SK-N-SH treated with all-trans-retinoic acid at 6 μM for 48 hours (cell line): Measurements from ENCODE around the gene TRPM5.

ENCODE experiments used
- ATAC-seq: fragments of 200-7000 bp; cut with Tn5 transposase; 3 replicates; pipeline ENCODE4 v1.9.1; 2020; ENCODE audit warnings: mild to moderate bottlenecking, moderate library complexity
- ARNTL ChIP-seq: fragments of 450-650 bp; formaldehyde crosslinking; IDR thresholded peaks from 2 replicates; pipeline ENCODE4 v1.5.0; 2020; ENCODE audit warnings: low read depth, mild to moderate bottlenecking, moderate library complexity, borderline replicate concordance
- BACH2 ChIP-seq: fragments of 250-450 bp; sonication (Bioruptor Pico); IDR thresholded peaks from 2 replicates; pipeline ENCODE4 v1.9.0; 2021; ENCODE audit warnings: mild to moderate bottlenecking, borderline replicate concordance
- CSDC2 ChIP-seq: fragments of 250-450 bp; sonication (Bioruptor Pico); IDR thresholded peaks from 2 replicates; pipeline ENCODE4 v1.5.0; 2020; ENCODE audit warnings: mild to moderate bottlenecking, moderate library complexity
- ESRRG ChIP-seq: fragments of 250-450 bp; sonication (Bioruptor Pico); IDR thresholded peaks from 2 replicates; pipeline ENCODE4 v1.6.1; 2021; ENCODE audit warnings: mild to moderate bottlenecking
- GLIS3 ChIP-seq: fragments of 250-450 bp; sonication (Bioruptor Pico); IDR thresholded peaks from 2 replicates; pipeline ENCODE4 v1.5.0; 2020; ENCODE audit warnings: mild to moderate bottlenecking, moderate library complexity
- ISL1 ChIP-seq: fragments of 250-450 bp; sonication (Bioruptor Pico); IDR thresholded peaks from 2 replicates; pipeline ENCODE4 v2.1.2; 2022; ENCODE audit warnings: mild to moderate bottlenecking, moderate library complexity
- OSR1 ChIP-seq: fragments of 250-450 bp; sonication (Bioruptor Pico); IDR thresholded peaks from 2 replicates; pipeline ENCODE4 v1.8.0; 2022; ENCODE audit warnings: moderate library complexity, mild to moderate bottlenecking, inconsistent platforms
- POU6F1 ChIP-seq: fragments of 250-450 bp; sonication (Bioruptor Pico); IDR thresholded peaks from 2 replicates; pipeline ENCODE4 v1.8.0; 2021; ENCODE audit warnings: low read depth, mild to moderate bottlenecking, moderate library complexity, borderline replicate concordance
- PPARA ChIP-seq: fragments of 250-450 bp; sonication (Bioruptor Pico); IDR thresholded peaks from 2 replicates; pipeline ENCODE4 v1.5.0; 2020; ENCODE audit warnings: mild to moderate bottlenecking, borderline replicate concordance
- RARB ChIP-seq: fragments of 250-450 bp; sonication (Bioruptor Pico); IDR thresholded peaks from 2 replicates; pipeline ENCODE4 v1.8.0; 2021; ENCODE audit warnings: mild to moderate bottlenecking, moderate library complexity
- TCF4 ChIP-seq: fragments of 250-450 bp; sonication (Bioruptor Pico); IDR thresholded peaks from 2 replicates; pipeline ENCODE4 v1.8.0; 2021; ENCODE audit warnings: mild to moderate bottlenecking, moderate library complexity, borderline replicate concordance
- TOX ChIP-seq: fragments of 250-450 bp; sonication (Bioruptor Pico); IDR thresholded peaks from 2 replicates; pipeline ENCODE4 v1.8.0; 2021; ENCODE audit warnings: mild to moderate bottlenecking, moderate library complexity, borderline replicate concordance
- ZC3H10 ChIP-seq: fragments of 250-450 bp; sonication (Bioruptor Pico); IDR thresholded peaks from 2 replicates; pipeline ENCODE4 v1.5.1; 2021; ENCODE audit warnings: mild to moderate bottlenecking, moderate library complexity
- ZFP3 ChIP-seq: fragments of 250-450 bp; sonication (Bioruptor Pico); IDR thresholded peaks from 2 replicates; pipeline ENCODE4 v1.5.0; 2020; ENCODE audit warnings: mild to moderate bottlenecking, moderate library complexity
- ZFP30 ChIP-seq: fragments of 450-650 bp; formaldehyde crosslinking; IDR thresholded peaks from 2 replicates; pipeline ENCODE4 v1.5.0; 2022; ENCODE audit warnings: mild to moderate bottlenecking, moderate library complexity
- ZNF565 ChIP-seq: fragments of 450-650 bp; formaldehyde crosslinking; conservative IDR thresholded peaks from 2 replicates; pipeline ENCODE4 v1.5.0; 2020; ENCODE audit warnings: low read depth, mild to moderate bottlenecking, moderate library complexity
- ZNF70 ChIP-seq: fragments of 450-650 bp; formaldehyde crosslinking; IDR thresholded peaks from 2 replicates; pipeline ENCODE4 v1.5.0; 2020; ENCODE audit warnings: mild to moderate bottlenecking, moderate library complexity
- ZNF8 ChIP-seq: fragments of 450-650 bp; formaldehyde crosslinking; IDR thresholded peaks from 2 replicates; pipeline ENCODE4 v1.5.0; 2020; ENCODE audit warnings: mild to moderate bottlenecking, moderate library complexity
- TF ChIP-seq, protein P1 (sequence below): fragments of 250-450 bp; sonication (Bioruptor Pico); IDR thresholded peaks from 2 replicates; pipeline ENCODE4 v1.8.0; 2020; ENCODE audit warnings: mild to moderate bottlenecking, moderate library complexity, borderline replicate concordance
- TF ChIP-seq, protein P2 (sequence below): fragments of 250-450 bp; sonication (Bioruptor Pico); IDR thresholded peaks from 2 replicates; pipeline ENCODE4 v1.5.1; 2020; ENCODE audit warnings: low read depth, mild to moderate bottlenecking, moderate library complexity
- TF ChIP-seq, protein P3 (sequence below): fragments of 250-450 bp; sonication (Bioruptor Pico); IDR thresholded peaks from 2 replicates; pipeline ENCODE4 v1.5.0; 2020; ENCODE audit warnings: mild to moderate bottlenecking, moderate library complexity
- TF ChIP-seq, protein P4 (sequence below): fragments of 250-450 bp; sonication (Bioruptor Pico); IDR thresholded peaks from 2 replicates; pipeline ENCODE4 v1.5.1; 2021; ENCODE audit warnings: mild to moderate bottlenecking, moderate library complexity

TRPM5 gene

GRCh38 chr11:2396471-2396870 lies 47.8 kb downstream of the TRPM5 start:
- no peak for ATAC-seq
- no peak for TF ChIP-seq ZNF70 (CRISPR knock-in tag)
- TF ChIP-seq, protein P1, sequence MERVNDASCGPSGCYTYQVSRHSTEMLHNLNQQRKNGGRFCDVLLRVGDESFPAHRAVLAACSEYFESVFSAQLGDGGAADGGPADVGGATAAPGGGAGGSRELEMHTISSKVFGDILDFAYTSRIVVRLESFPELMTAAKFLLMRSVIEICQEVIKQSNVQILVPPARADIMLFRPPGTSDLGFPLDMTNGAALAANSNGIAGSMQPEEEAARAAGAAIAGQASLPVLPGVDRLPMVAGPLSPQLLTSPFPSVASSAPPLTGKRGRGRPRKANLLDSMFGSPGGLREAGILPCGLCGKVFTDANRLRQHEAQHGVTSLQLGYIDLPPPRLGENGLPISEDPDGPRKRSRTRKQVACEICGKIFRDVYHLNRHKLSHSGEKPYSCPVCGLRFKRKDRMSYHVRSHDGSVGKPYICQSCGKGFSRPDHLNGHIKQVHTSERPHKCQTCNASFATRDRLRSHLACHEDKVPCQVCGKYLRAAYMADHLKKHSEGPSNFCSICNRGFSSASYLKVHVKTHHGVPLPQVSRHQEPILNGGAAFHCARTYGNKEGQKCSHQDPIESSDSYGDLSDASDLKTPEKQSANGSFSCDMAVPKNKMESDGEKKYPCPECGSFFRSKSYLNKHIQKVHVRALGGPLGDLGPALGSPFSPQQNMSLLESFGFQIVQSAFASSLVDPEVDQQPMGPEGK = no peak
- TF ChIP-seq, protein P2, sequence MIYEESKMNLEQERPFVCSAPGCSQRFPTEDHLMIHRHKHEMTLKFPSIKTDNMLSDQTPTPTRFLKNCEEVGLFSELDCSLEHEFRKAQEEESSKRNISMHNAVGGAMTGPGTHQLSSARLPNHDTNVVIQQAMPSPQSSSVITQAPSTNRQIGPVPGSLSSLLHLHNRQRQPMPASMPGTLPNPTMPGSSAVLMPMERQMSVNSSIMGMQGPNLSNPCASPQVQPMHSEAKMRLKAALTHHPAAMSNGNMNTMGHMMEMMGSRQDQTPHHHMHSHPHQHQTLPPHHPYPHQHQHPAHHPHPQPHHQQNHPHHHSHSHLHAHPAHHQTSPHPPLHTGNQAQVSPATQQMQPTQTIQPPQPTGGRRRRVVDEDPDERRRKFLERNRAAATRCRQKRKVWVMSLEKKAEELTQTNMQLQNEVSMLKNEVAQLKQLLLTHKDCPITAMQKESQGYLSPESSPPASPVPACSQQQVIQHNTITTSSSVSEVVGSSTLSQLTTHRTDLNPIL (CRISPR knock-in tag) = no peak
- no peak for TF ChIP-seq ZFP3 (CRISPR knock-in tag)
- no peak for TF ChIP-seq ZC3H10 (CRISPR knock-in tag)
- no peak for TF ChIP-seq GLIS3 (CRISPR knock-in tag)
- TF ChIP-seq TCF4 (CRISPR knock-in tag) = no peak
- no peak for TF ChIP-seq ESRRG
- TF ChIP-seq BACH2 (CRISPR knock-in tag) = no peak
- TF ChIP-seq ZNF8 (CRISPR knock-in tag) = no peak
- TF ChIP-seq ISL1 (CRISPR knock-in tag) = no peak
- TF ChIP-seq ARNTL (CRISPR knock-in tag) = no peak
- TF ChIP-seq, protein P3, sequence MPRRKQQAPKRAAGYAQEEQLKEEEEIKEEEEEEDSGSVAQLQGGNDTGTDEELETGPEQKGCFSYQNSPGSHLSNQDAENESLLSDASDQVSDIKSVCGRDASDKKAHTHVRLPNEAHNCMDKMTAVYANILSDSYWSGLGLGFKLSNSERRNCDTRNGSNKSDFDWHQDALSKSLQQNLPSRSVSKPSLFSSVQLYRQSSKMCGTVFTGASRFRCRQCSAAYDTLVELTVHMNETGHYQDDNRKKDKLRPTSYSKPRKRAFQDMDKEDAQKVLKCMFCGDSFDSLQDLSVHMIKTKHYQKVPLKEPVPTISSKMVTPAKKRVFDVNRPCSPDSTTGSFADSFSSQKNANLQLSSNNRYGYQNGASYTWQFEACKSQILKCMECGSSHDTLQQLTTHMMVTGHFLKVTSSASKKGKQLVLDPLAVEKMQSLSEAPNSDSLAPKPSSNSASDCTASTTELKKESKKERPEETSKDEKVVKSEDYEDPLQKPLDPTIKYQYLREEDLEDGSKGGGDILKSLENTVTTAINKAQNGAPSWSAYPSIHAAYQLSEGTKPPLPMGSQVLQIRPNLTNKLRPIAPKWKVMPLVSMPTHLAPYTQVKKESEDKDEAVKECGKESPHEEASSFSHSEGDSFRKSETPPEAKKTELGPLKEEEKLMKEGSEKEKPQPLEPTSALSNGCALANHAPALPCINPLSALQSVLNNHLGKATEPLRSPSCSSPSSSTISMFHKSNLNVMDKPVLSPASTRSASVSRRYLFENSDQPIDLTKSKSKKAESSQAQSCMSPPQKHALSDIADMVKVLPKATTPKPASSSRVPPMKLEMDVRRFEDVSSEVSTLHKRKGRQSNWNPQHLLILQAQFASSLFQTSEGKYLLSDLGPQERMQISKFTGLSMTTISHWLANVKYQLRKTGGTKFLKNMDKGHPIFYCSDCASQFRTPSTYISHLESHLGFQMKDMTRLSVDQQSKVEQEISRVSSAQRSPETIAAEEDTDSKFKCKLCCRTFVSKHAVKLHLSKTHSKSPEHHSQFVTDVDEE (CRISPR knock-in tag) = no peak
- TF ChIP-seq PPARA (CRISPR knock-in tag) = no peak
- no peak for TF ChIP-seq CSDC2 (CRISPR knock-in tag)
- TF ChIP-seq, protein P4, sequence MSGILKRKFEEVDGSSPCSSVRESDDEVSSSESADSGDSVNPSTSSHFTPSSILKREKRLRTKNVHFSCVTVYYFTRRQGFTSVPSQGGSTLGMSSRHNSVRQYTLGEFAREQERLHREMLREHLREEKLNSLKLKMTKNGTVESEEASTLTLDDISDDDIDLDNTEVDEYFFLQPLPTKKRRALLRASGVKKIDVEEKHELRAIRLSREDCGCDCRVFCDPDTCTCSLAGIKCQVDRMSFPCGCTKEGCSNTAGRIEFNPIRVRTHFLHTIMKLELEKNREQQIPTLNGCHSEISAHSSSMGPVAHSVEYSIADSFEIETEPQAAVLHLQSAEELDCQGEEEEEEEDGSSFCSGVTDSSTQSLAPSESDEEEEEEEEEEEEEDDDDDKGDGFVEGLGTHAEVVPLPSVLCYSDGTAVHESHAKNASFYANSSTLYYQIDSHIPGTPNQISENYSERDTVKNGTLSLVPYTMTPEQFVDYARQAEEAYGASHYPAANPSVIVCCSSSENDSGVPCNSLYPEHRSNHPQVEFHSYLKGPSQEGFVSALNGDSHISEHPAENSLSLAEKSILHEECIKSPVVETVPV (CRISPR knock-in tag) = no peak
- TF ChIP-seq OSR1 (CRISPR knock-in tag) = no peak

- ATAC-seq = no peak
- no peak for TF ChIP-seq ZNF70 (CRISPR knock-in tag)
- TF ChIP-seq BACH2 (CRISPR knock-in tag) = no peak
These were observed 48.5 kb downstream of the TRPM5 start for GRCh38 chr11:2395856-2396255.

DNA sequence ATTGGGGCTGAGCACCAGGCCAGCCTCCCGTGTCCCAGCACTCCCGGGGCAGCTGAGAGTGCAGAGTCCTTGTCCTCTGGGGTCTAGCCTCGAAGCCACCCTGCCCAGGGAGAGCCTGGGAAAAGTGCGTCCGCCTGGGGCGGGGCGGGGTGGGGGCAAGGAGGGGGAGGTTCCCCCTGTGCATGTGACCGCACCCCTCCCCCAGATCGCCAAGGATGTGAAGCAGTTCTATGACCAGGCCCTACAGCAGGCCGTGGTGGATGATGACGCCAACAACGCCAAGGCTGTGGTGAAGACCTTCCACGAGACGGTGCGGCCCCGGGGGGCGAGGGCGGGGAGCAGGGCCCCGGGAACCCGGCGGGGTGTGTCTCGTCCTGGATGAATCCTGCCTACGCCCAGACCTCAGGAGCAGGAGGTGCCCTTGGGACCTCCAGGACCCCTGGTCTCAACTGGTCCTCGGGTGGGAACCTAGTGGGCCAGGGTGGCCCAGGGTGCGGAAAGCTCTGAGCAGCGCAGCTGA lies 49.0 kb downstream of the TRPM5 start:
- no peak for ATAC-seq
- TF ChIP-seq CSDC2 (CRISPR knock-in tag) (no peak), ESRRG (no peak), ISL1 (CRISPR knock-in tag) (no peak), ARNTL (CRISPR knock-in tag) (no peak), ZNF565 (CRISPR knock-in tag) (no peak), ZFP3 (CRISPR knock-in tag) (no peak), ZC3H10 (CRISPR knock-in tag) (no peak), TOX (CRISPR knock-in tag) (no peak), PPARA (CRISPR knock-in tag) (no peak), ZFP30 (CRISPR knock-in tag) (no peak), RARB (CRISPR knock-in tag) (no peak), TCF4 (CRISPR knock-in tag) (no peak), POU6F1 (CRISPR knock-in tag) (no peak), ZNF8 (CRISPR knock-in tag) (no peak)
- TF ChIP-seq, protein P2 (CRISPR knock-in tag) = no peak
- TF ChIP-seq, protein P1 = no peak
- TF ChIP-seq, protein P4 (CRISPR knock-in tag) = no peak
